Cerebellar nuclear complex (tissue), 1 donor: Measurements from ENCODE around the gene PDE6C.

Source experiments
- DNase-seq, 2 experiments: peaks; one replicate each; lab custom pipeline; 2025; lab: John Stamatoyannopoulos, UW

Gene PDE6C

DNA sequence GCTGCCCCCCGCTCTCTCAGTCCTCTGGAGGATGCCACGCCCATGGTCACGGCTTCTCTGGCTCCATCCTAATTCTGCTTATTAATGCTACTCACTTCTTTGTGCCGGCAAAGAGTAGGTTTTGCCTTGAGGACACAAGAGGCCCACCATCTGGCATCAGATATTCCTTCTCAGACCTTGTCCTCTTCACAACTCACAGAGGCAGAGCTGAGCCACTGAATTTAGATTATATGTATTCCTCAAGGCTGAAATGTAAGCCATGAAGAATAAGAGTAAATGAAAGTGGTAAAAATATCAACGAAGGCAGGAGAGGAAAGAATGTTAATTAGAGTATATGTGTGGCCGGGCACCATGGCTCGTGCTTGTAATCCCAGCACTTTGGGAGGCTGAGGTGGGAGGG lies 17.8 kb upstream of the PDE6C start:
- DNase-seq = no peak

DNA sequence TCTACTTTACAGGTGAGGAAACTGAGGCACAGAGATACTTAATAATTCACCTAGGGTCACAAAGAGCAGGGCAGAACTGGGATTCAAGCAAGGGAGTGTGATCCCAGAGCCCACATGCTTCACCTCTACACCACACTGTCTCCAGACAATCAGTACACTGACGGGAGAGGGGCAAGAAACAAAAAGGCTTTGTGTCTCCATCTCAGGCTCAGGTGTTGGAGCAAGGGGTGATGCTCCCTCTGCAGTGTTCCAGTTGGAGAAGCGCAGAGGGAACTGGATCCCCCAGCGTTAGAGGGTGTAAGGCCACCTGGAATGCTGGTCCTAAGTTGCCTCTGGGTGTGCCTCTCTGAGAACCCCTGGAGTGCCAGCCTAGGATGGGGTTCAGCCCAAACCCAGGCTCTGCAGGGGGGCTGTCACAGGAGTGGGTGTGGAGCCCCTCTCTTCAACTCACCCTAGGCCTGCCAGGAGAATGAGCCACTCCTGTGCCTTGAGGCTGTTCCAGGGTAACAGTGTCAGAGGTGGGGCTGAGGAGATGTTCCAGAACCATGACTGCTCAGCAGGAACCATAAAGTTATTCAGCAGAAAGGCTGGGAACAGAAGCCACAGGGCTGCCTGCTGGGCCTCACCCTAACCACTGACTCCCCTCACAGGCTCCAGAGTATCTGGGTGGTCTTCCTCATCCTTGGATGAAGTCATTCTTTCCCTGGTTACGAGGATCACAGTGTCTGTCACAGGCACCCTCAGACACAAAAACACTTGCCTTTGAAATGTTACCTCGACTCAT lies 16.8 kb upstream of the PDE6C start:
- no peak for DNase-seq

DNA sequence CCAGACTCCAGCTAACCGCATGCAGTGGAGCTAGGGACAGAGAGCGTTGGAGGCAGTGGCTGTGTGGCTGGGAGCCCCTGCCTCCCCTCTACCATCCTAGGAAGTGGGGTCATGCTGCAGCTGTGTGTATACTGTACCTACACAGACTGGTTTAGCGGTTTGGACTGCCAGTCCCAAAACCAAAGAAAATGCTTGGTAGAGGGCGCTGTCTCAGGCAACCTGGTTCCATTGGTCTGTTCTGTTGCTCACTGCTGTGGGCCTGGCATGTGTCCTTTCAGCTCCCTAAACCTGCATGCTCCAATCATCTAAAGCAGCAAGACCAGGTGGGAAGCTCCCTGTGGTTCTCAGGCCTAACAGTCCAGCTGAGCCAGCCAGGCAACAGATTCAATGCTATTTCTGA lies 15.8 kb upstream of the PDE6C start:
- DNase-seq = no peak

DNA sequence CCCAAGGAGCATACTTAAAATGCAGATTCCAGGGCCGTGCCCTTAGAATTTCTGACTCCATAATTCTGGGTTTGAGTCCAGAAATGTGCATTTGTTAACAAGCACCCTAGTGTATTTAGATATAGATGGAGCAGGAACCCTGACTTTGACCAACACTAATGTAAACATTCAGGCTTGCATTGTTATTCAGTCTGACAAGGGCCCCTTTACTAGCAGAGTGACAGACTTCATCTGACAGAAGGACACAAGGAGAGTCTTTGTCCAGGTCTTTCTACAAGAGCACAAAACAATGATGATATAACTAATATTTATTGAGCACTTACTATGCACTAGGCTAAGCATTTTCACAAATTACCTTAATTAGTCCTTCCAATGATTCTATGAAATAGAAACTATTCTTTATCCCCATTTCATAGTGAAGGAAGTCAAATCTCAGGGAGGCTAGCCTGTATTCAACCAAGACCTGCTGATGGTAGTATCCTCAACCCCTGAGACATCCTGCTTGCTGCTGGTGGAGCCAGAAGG lies 15.2 kb upstream of the PDE6C start:
- DNase-seq = no peak

DNA sequence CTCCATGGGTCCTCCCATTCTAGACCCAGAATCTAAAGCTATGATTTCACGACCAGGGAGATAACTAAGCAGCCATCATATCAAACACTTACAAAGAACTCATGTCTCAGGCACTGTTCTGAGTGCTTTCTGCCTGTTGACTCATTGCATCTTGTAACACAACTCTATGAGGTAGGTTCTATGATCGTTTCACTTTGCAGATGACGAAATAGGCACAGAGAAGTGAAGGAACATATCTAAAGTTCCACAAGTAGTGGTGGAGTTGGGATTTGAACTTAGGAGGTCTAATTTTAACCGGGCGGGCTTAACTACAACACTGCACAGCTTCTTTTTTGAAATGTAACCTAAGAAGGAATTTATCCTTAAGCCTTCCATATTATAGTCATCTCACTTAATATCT lies 14.2 kb upstream of the PDE6C start:
- DNase-seq = no peak

DNA sequence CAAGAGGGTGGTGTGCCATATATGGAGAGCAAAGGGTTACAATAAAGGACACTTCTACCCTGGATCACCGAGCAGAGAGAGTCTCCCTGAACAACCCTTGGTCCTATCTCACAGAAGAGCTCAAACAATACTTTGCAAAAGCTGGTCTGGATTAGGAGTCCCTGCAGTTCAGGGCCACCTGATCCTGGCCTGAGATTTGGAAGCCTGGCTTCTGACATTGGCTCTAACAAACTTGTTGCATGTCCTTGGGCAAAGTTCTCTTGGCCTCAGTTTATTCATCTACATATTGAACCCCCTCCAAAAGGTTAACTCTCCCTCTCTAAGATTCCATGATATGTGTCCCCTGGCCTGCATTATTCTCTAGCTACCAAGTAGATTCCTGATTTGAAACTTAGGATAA lies 13.0 kb upstream of the PDE6C start:
- no peak for DNase-seq

DNA sequence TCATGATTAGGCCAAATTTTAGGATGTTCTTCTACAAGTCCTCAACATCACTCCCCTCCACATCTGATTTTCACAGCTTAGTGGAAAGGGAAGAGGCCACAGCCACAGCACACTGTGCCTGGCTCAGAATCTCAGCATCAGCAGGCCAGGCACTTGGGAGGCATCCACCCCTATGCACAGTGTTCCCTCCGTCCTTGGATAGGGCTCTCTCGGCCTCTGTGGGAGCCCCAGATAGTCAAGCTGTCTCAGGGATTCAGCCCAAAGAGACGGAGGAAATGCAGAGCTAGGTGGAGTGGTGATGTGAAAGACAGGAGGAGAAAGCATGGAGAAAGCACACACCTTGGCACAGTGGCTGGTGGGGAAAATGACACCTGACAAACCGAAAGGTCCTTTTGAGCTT lies 12.6 kb upstream of the PDE6C start:
- no peak for DNase-seq

DNA sequence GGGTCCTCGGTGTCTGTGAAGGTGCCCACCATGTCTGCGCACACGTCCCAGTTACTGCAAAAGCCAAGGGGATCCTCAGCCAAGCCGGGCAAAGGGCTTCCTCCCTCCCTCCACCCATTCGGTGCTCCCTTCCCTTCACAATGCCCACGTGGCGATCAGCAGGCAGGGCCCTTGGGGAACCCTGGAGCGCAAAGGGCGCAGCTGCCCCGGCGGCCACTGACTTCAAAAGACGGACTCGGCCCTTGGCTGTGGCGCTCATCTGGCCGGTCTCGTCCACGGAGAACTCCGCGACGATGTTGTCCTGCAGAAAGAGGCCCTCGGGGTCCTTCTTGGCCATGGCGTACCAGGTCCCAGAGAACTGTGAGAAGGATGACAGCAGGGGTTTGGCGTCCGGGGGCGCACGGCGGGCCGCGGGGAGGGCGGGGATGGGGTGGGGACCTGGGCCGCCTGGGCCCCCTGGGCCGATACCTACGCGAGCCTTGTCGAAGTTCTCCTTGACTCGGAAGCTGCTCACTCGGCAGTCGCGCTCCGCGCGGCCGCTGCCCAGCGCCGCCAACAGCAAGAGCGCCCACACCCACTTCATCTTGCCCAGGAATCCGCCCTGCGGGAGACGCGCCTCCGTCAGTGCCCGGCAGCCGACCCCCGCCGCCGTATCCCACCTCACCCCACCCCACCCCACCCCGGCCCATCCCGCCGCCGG lies 11.7 kb upstream of the PDE6C start:
- DNase-seq = no peak

DNA sequence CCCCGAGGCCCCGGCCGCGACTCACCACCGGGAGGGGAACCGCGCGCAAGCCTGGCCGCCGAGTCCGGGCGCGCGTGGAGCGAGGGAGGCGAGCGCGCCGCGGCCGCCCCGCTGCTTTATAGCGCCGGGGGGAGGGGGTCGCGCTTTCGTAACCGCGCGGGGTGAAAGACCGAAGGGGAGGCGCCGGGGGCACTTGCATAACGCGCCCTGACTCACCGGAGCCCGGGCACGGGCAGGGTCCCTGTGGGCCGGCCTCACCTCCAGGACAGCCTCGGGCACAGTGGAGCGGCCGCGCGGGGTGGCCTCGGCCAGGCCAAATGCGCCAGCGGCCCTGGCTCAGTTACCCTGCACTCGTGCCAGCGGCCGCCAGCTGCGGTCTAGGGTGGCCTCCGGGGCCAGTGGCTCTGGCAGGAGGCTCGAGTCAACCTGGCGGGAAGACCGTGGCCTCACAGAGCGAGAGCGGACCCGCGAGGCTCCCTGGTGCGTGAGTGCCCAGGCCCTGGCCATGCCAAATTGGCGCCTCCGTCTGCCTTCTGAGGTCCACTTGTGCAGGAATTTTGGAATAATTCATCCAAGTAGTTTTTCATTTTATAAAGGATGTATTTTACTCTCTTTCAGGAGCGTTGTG lies 11.1 kb upstream of the PDE6C start, which contains the start of gene RBP4:
RBP4 (minus strand) TSS at position 90 of the 628 bp plus-strand sequence. CDS start 207 bp downstream, outside the sequence.
- DNase-seq = no peak

DNA sequence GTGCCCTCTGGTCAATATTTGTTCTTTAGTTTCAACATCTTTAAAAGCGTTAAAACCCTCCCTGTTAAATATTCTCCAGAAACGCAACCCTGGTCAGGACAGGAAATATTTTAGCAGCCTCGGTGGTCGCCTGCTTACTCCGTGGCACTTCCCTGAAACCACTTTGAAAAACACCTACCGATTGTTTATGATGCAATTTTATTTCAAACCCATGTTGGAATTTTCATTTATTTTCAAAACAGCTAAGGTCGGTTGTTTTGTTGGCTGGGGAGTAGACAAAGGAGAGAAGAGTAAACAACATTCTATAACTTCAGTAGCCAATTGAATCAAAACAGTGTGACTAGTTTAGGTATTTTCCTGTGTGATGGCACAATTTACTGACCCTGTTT lies 10.6 kb upstream of the PDE6C start:
- no peak for DNase-seq

DNA sequence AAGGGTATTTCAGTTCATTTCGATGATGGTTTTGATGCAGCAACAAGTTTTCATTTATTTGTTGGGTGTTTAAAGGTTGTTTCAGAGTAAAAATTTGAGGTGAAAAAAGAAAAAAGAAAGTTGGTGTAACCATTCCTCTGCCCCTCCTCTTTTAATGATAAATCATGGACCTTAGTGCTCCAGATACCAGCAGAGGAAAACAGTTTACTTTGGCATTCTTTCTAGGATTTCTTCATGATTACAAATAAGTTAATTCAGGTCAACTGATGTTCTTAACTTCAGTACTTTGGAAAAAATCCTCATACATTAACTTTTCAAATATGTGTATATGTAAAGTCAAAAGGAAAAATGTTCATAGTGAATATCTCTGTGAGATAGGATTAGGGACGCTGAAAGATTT lies 9.3 kb upstream of the PDE6C start:
- no peak for DNase-seq

DNA sequence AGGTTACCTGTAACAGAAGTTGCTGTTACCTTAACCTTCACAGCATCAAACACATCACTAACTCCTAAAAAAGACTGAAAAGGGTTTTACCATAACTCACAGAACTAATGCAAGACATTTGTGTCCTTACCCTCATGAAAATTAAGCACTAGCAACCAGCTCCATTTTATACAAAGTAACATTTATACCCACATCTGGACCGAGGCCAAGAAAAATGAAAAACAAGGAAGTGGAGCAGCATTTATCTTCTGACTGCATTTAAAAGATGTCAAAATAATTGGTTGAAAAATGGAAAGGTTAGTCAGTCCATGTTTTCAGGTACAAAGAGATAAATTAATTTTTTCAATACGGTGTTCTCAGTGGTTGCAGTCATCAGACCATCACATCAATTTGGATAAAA lies 8.2 kb upstream of the PDE6C start:
- DNase-seq = no peak

DNA sequence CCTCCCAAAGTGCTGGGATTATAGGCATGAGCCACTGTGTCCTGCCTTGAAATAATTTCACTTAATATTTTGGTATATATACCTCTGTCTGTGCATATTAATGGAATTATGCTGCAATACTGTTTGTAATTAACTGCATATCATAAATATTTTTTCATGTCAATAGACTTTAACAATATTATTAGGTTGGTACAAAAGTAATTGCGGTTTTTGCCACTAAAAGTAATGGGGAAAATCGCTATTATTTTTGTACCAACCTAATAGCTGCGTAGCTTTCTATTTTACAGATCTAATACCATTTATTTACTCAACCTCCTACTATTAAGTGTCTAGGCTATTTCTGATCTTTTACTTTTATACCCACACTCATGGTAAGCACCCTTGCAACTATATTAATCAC lies 3.9 kb upstream of the PDE6C start:
- DNase-seq = no peak

DNA sequence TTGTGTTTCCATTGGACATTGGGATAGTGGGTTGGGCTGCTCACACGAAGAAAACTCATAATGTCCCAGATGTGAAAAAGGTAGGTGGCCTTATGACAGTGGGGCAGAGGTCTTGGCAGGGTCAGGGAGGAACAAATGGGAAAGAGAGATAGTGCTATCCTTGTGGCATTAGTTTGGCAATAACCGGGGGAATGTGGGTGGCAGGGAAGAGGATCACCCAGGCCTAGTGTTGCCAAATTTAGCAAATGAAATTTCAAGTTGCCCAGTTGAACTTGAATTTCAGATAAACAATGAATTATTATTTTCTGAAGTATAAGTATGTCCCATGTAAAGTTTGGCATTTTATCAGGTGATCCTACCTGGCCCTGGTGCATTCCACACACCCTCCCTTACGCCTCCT lies 789 bp downstream of the PDE6C start:
- no peak for DNase-seq

DNA sequence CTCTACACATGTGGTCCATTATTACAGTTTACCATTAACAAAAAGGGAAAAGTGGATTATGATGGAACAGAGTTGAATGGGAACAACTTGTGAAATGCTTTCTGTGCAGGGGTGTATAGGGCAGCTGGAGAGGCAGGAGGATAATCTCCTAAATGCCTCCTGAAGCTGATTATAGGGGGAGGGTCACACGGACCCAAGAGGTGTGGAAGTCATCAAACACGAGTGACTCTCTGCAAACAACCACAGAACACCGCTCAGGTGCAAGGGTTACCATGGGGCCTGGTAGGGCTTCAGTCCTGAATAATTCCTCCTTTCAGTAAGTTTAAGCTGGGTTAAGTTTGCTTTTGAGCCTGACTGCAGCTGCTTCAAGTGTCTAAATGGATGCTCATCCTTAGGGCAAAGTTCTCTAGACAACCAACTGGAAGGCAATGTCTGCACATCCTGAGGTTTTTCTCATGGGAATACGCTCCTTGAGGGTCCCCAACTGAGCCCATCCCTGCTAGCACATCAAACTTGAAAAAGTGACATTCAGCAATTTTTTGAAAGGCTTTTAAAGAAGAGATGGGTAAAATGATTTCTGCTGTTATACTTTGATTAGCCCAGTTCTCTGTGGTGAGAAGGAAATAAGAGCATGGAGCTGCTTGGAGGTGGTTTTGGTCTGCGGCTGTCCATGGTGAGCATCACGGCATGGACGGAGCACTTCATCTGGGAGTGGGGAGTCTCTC lies 1.9 kb downstream of the PDE6C start:
- no peak for DNase-seq

DNA sequence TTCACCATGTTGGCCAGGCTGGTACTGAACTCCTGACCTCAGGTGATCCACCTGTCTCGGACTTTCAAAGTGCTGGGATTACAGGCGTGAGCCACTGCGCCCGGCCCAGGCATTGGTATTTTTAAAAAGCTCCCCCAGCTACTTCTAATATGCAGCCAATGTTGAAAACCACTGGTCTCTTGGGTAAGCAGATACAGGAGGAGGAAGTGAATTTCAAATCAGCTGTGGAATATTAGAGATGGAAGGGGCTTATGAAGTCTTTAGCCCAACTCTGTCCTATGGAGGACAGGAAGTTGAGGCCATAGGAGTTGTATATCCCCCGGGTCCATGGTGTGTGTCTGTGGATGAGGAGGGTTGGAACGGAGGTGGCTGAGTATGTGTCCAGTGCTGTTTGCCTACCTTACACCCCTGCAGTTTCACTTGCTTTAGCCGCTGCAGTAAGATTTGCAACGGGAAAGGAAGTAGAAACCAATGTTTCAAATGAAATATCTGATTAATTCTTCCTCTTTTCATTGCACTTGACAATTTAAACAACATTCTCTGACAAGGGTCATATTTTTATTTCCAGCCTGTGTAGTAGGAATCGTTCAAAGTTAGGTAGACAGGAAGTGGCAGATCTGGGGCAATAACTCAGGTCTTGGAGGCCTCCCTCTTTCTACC lies 3.4 kb downstream of the PDE6C start:
- no peak for DNase-seq

DNA sequence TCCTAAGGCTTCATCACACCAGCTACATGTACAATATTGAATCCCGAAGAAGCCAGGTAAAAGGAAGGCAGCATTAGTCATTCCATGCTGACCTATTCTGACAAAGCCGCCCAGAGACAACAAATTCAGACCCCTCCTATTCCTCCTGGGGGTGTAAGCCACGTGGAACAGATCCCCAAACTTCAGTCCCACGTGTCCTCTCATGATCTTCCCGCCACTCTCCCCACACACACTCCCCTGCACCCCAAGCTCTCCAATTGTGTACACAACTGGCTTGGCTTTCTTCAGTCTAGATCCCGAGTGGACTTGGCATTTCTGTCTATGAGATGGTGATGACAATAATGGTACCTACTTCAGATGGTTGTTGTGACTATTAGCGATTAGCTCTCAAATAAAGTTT lies 8.6 kb downstream of the PDE6C start:
- DNase-seq = no peak

DNA sequence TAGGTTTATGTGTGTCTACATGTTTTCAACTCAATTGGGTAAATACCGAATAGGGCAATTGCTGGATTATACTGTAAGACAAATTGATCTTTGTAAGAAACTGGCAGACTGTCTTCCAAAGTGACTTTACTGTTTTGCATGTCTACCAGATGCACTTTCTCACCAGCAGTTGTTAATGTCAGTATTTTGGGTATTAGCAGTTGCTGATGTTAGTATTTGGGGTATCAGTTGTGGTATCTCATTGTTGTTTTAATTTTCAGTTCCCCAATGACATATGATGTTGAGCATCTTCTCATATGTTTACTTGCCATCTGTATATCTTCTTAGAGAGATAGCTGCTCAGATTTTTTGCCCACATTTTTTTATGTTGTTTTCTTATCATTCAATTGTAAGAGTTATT lies 10.6 kb downstream of the PDE6C start:
- no peak for DNase-seq

DNA sequence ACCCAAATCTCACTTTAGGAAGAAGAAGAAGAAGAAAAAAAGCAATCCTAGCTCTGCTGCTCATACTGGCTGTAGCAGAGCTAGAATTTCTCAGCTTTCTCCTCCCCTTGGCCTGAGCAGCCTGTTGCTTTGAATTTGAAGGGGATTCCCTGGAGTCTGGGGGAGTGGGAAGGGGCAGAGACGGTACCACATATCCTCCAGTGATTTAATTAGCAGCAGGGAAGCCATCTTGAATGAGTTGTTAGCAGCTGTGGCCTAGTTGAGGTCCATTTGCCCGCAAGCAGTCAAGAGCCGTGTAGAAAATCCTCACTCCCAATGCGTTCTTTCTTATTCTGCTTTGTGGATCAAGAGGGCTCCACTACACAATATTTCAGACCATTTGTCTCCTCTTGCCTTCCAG lies 16.5 kb downstream of the PDE6C start:
- DNase-seq = no peak

DNA sequence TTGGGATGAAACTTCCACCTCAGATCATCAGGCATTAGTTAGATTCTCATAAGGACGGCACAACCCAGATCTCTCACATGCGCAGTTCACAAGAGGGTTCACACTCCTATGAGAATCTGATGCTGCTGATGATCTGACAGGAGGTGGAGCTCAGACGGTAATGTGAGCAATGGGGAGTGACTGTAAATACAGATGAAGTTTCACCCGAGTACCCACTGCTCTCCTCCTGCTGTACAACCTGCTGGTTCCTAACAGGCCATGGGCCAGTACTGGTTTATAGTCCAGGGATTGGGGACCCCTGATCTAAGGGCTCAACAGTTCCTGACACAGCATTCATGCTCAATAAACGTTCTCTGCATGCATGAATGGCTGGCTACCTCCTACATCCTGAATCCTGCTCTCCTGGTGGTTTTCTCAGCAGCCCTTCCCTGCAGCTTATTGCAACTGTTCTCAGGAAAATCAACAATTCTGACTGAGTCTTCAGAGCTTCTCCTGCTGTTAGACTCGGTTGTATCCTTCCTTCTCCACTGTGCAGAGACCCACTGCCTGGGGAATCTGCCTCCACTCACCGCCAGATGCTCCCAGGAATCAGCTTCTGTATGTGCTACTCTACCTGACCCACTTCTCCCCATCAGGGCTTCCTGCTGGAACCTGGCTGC lies 17.4 kb downstream of the PDE6C start:
- DNase-seq = no peak
